ENCODE measurements around the gene HSPA8.
"Not testable (repeated sequence)": the region's sequence is repeated elsewhere in the genome, so short reads cannot be mapped to it uniquely, and the experiment has no call there.

HSPA8 gene

DNA sequence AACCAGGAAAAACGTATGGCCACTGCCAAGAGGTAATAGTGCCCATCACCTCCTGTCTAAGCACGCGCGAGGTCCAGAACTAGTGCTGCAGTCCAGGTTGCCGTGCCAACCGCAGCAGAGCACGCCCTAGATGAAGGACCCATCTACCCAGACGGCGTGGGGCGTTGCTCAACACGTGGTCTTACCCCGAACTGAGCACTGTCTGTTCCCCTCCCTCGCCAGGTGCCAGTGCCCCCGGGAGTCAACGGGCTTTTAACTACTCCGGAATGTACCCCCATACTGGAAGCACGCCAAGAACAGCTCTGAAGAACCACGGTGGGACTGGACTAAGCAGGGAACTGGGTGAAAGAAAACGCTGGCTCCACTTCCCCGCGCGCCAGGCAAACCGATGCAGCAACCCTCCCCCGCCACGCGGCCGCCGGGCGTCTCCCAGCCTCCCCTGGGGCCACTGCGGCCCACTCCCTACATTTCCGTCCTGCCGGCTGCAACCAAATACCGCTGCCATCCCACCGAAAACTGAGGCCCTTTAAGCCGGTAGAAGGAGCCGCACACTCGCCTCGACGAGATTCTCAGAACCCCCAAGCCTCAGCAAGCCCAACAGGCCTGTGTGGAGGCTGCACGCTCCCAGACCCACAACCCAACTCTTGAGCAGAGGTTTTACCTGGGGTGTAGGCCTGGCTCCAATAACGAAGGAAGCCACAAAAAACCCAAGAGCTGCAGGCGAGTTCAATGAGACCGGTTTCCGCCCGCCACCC lies at the start of gene HSPA8:
TSS of gene HSPA8 (minus strand) at position 734 of the 755 bp plus-strand sequence. CDS start 812 bp downstream, outside the sequence.
- FAIRE-seq, result no peak

DNA sequence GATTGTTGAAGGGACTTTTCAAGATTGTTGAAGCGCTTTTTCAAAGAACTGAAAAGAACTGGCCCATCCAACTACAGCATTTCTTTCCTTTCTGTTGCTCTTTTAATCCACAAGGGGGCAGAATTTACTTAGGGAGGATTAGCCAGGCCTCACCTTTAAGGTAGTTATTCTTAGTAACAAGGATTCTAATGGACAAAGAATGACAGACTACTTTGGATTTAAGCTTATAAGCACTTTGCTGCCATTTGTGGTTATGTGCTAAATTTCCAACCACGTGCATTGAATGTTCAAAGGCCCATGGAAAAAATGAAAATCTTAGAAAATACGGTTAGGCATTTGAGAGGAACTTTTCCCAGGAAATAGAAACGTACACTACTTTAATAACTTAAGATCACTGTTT lies 49.5 kb upstream of the HSPA8 start:
- peak; percentile 94 for FAIRE-seq

DNA sequence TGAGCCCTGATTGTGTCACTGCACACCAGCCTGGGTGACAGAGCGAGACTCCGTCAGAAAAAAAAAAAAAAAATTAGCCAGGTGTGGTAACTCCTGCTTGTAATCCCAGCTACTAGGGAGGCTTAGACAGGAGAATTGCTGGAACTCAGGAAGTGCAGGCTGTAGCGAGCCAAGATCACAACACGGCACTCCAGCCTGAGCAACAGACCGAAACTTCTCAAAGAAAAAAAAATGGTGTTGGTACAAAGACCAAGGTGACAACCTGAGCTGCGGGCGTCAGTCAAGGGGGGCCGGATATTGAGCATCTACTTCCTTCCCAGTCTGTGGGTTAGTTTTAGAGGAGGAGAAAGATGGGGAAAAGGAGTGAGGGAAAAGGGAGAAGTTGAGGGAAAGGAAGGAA lies 48.5 kb upstream of the HSPA8 start:
- no peak for FAIRE-seq

DNA sequence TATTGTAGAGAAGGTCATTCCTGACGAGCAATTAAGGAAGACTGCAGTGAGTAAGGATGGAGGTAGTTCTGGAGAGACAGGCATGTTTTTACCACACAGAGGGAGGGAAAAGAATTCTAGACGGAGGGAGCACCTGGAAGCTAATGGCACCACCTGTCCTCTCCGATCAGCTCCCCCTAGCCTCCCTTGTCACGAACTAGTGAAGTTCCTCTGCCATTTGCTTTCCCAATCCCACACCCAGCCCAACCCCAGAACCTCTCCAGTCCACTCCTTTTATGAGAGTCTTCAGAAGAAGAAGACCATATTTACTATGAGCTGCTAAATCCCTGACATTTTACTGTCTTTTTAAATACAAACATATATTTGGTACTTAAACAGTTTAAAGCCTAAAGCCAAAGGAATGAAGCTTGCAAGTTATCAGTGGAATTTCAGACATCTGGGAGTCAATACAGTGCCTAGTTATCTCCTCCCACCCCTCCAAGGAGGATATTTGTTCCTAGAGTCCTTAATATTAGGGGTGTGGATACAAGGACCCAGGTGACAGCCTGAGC lies 46.1 kb upstream of the HSPA8 start:
- no peak for FAIRE-seq

- FAIRE-seq, result no peak
Measured at GRCh38 chr11:123104697-123105096, 42.8 kb upstream of the HSPA8 start.

DNA sequence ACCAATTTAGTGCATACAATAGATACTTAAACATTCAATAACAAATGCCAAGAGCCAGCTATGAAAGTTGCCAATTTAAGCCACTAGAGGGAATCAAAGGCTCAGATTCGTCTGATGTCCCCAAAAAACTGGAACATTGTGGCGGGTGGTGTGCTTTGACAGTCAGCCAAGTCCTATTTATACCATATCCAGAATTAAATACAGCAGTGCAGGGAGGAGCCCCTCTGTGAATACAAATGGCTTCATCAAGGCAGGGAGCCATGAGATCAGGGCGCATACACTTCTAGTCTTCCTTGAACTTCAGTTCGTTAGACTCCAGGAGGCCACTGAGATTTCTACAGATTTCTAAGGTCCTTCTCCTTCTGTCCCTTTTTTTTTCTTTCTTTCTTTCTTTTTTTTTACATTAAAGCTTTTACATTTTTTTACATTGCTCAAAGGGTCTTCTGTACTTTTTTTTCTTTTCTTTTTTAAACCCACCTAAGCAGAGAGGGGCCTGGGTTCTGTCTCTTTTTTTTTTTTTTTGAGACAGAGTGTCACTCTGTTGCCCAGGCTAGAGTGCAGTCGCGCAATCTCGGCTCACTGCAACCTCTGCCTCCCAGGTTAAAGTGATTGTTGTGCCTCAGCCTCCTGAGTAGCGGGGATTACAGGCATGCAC lies 41.5 kb upstream of the HSPA8 start:
- FAIRE-seq, result peak; percentile 97

DNA sequence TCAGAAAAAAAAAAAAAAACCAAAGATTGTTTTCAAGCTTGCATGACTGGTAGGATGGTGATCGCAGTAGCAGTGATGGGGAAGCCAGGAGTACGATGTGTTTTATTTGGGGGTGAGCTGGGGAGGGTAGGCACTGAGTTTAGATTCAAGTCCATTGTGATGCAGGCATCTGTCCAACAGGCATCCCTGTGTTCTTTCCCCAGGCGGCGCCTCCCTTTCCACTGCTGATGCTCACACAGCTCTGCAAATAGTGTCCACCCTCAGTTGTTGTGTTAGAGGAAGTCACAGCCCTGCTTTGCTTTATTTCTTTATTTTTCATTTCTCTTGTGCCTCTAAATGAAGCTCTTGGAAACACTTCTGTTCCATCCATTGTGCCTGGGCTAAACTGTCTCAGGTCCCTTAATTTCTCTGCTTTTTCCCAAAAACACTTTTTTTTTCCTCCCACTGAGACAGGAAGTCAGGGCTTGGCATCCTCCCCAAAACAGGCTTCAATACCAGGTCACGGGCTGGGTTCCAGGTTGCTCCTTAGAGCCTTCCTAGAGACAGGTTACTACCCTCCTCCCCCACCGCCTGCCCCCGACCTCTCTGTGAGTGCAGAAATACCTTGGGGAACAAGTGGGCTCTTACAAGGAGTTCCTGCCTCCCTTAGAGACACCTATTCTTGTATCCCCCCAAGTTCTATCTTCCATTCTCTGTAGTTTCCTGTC lies 38.6 kb upstream of the HSPA8 start:
- no peak for FAIRE-seq

DNA sequence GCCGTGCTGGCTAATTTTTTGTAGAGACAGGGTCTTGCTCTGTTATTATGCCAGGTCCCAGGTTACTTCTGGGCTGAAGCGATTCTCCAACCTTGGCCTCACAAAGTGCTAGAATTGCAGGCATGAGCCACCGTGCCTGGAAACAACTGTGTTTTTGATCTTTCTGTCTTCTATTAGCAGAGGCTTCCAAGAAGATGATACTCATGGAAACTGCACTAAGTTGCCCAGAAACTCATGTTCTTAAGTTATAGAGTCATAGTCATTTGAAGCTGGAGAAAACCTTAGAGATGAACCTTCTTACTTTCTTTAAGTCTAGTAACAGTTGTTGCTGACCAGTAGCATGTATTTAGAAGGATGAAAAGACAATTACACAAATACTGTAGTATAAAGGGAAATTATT lies 37.1 kb upstream of the HSPA8 start:
- FAIRE-seq, result no peak

GRCh38 chr11:123093739-123094138 lies 31.8 kb upstream of the HSPA8 start:
- FAIRE-seq, result no peak

- no peak for FAIRE-seq
Measured at GRCh38 chr11:123091506-123091905, 29.6 kb upstream of the HSPA8 start.

DNA sequence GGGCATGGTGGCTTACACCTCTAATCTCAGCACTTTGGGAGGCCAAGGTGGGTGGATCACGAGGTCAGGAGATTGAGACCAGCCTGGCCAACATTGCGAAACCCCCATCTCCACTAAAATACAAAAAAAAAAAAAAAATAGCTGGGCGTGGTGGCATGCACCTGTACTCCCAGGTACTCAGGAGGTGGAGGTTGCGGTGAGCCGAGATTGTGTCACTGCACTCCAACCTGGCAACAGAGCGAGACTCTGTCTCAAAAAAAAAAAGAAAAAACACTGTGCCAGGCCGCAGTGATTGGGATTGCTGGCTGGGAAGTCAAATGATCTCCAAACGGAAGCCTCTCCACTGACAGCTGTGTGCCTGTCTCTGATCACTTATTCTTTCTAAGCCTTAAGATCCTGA lies 28.2 kb upstream of the HSPA8 start:
- FAIRE-seq, result not testable (repeated sequence)

DNA sequence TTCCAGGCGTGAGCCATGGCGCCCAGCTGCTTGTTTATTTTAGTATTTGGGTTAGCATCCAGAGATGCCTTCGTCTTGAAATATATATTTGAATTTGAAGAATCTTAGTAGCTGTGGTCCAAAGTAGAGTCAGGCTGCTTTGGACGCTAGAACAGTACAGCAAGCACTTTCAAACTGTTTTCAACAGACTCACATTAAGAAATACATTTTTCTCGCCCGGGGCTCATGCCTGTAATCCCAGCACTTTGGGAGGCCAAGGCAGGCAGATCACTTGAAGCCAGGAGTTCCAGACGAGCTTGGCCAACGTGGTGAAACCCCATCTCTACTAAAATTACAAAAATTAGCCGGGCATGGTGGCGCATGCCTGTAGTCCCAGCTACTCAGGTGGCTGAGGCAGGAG lies 27.0 kb upstream of the HSPA8 start:
- FAIRE-seq, result not testable (repeated sequence)

DNA sequence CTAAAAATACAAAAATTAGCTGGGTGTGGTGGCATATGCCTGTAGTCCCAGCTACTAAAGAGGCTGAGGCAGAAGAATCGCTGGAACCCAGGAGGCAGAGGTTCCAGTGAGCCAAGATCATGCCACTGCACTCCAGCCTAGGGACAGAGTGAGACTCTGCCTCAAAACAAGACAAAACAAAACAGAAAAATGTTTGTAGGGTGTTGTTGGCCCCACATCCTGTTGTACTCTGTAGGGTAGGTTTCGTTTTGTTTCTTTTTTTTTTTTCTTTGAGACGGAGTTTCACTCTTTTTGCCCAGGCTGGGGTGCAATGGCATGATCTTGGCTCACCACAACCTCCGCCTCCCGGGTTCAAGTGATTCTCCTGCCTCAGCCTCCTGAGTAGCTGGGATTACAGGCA lies 25.7 kb upstream of the HSPA8 start:
- not testable (repeated sequence) for FAIRE-seq

- FAIRE-seq, result no peak
Measured at GRCh38 chr11:123086305-123086704, 24.4 kb upstream of the HSPA8 start.

- no peak for FAIRE-seq
Measured at GRCh38 chr11:123085497-123085896, 23.6 kb upstream of the HSPA8 start.

DNA sequence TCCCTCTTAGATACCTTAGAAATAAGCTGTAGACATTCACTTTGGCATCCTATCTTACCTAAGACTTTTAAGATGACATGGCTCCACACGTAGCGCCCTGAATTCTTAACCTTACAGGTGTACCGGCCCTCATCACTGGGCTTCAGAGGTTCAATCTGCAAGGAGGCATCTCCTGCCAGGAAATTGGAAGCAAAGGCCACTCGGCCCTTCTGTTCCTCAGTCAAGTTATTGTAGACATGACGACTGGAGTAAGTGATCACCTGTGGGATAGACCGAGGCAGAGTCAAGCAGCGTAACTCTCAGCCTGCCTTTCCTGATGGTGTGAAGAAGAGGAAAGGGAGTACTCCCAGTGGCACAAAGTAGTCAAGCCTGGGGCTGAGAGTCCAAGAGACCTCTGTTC lies 22.5 kb upstream of the HSPA8 start:
- FAIRE-seq, result no peak

- FAIRE-seq, result no peak
Measured at GRCh38 chr11:123083623-123084029, 21.7 kb upstream of the HSPA8 start.

- FAIRE-seq, result no peak
Measured at GRCh38 chr11:123082977-123083376, 21.0 kb upstream of the HSPA8 start.

- FAIRE-seq, result no peak
Measured at GRCh38 chr11:123080015-123080414, 18.1 kb upstream of the HSPA8 start.

DNA sequence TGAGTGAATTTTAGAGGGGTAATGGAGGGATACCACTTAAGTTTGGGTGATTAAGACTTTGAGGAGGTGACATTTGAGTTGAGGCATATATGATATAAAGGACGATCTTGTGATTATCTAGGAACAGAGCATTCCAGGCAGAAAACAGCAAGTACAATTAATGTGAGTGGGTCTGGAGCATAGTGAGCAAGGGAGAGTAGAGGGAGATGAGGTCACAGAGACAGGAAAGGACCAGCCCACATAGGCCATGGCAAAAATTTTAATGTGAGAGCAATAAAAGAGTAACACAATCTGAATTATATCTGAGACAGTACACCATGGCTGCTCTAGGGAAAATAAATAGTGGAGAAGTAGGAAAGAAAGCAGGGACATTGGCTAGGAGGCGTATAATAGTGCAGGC lies 14.5 kb upstream of the HSPA8 start:
- no peak for FAIRE-seq

GRCh38 chr11:123073343-123074057 lies 11.6 kb upstream of the HSPA8 start:
- no peak for FAIRE-seq

GRCh38 chr11:123072762-123073161 lies 10.8 kb upstream of the HSPA8 start:
- FAIRE-seq, result no peak

- FAIRE-seq, result no peak
Measured at GRCh38 chr11:123072332-123072761, 10.4 kb upstream of the HSPA8 start.
